OCI-LY7 (cell line): ENCODE data around the gene EGFL8. TPM values are rescaled to one million over a fixed set of nuclear protein-coding genes. Genes with fewer than 3 reads are reported as not detected.

Experiments used
- BruUV-seq: library from RNA; stranded (reverse); fragments of 400-500 nt; replicated peaks from 2 replicates; lab custom pipeline; 2021; lab: Mats Ljungman, UMichigan
- CTCF ChIA-PET: fragments of 300-600 bp; sonication (Branson Sonifier 250); formaldehyde crosslinking; loops from one replicate; lab custom pipeline; 2022; ENCODE audit warnings: antibody characterized with exemption; ENCODE audit not compliant: unreplicated experiment; lab: Charles Lee
- POLR2A ChIA-PET: fragments of 300-600 bp; sonication (Branson Sonifier 250); formaldehyde crosslinking; loops from one replicate; lab custom pipeline; 2022; ENCODE audit warnings: antibody characterized with exemption; lab: Charles Lee
- DNase-seq: peaks from one replicate; pipeline ENCODE4 v3.0.0-alpha.2; 2015; ENCODE audit warnings: low spot score
- H2AFZ ChIP-seq: fragments of 200-600 bp; sonication (generic), shearing (Covaris generic); 2 replicates; pipeline ENCODE4 v1.6.1; 2014; ENCODE audit warnings: mild to moderate bottlenecking, antibody characterized with exemption, low read length, moderate library complexity
- H3K27ac ChIP-seq: fragments of 200-600 bp; sonication (generic); 2 replicates; pipeline ENCODE4 v1.5.1; 2014; ENCODE audit warnings: mixed run types, low read depth, mild to moderate bottlenecking, moderate library complexity, low read length, inconsistent platforms; ENCODE audit not compliant: poor library complexity, severe bottlenecking
- H3K36me3 ChIP-seq: fragments of 200-600 bp; sonication (generic); 2 replicates; pipeline ENCODE4 v1.6.1; 2014; ENCODE audit warnings: mild to moderate bottlenecking, antibody characterized with exemption, low read length, moderate library complexity, mixed read lengths; ENCODE audit not compliant: insufficient read depth
- H3K4me1 ChIP-seq: fragments of 200-600 bp; sonication (generic); 2 replicates; pipeline ENCODE4 v1.5.1; 2014; ENCODE audit warnings: mild to moderate bottlenecking, low read length; ENCODE audit not compliant: insufficient read depth, poor library complexity, severe bottlenecking
- H3K4me2 ChIP-seq: fragments of 200-600 bp; sonication (generic); 2 replicates; pipeline ENCODE4 v1.6.1; 2014; ENCODE audit warnings: mild to moderate bottlenecking, low read length
- H3K4me3 ChIP-seq: fragments of 200-600 bp; sonication (generic); 2 replicates; pipeline ENCODE4 v1.5.1; 2014; ENCODE audit warnings: mild to moderate bottlenecking, low read depth, low read length; ENCODE audit not compliant: poor library complexity, severe bottlenecking
- H3K79me2 ChIP-seq: fragments of 200-600 bp; sonication (generic); 2 replicates; pipeline ENCODE4 v1.6.1; 2016; ENCODE audit warnings: low read depth, mild to moderate bottlenecking, low read length, moderate library complexity, mixed read lengths; ENCODE audit not compliant: insufficient read depth
- H3K9me2 ChIP-seq: fragments of 200-600 bp; sonication (generic); 2 replicates; pipeline ENCODE4 v1.6.1; 2016; ENCODE audit warnings: mild to moderate bottlenecking, low read length, mixed read lengths; ENCODE audit not compliant: insufficient read depth
- H3K9me3 ChIP-seq: fragments of 200-600 bp; sonication (generic); 2 replicates; pipeline ENCODE4 v1.6.1; 2014; ENCODE audit warnings: mild to moderate bottlenecking, mixed run types, low read length, mixed read lengths
- H4K20me1 ChIP-seq: fragments of 200-600 bp; sonication (generic); 2 replicates; pipeline ENCODE4 v1.6.1; 2014; ENCODE audit warnings: mild to moderate bottlenecking, antibody characterized with exemption, low read length, moderate library complexity, mixed read lengths; ENCODE audit not compliant: insufficient read depth
- EZH2phosphoT487 ChIP-seq: fragments of 200-600 bp; sonication (generic); IDR thresholded peaks from 2 replicates; pipeline ENCODE4 v1.6.1; 2018; ENCODE audit warnings: low read depth, borderline replicate concordance, mild to moderate bottlenecking, mixed run types, antibody characterized with exemption, low read length, moderate library complexity, mixed read lengths
- intact Hi-C: fragments of 100-400 bp; cut with micrococcal nuclease; formaldehyde crosslinking; loops from one replicate; pipeline ENCODE4 v1.10.0; 2022; ENCODE audit not compliant: unreplicated experiment
- total RNA-seq, 2 experiments: library from RNA; depleted of rRNA in 1 of 2; stranded (reverse); fragments of >200 nt in 1 of 2; shearing (Covaris generic) in 1 of 2; gene quantifications; 2 replicates each; pipeline ENCODE4 v1.2.3, GENCODE V29; 2014 to 2022
- TF ChIP-seq, protein P1 (sequence below): fragments of 200-600 bp; sonication (generic); conservative IDR thresholded peaks from 2 replicates; pipeline ENCODE4 v1.5.1; 2014; ENCODE audit warnings: mild to moderate bottlenecking, antibody characterized with exemption, low read length, moderate library complexity, mixed read lengths

The EGFL8 gene
- total RNA-seq, 2 experiments from 2014 or later, result 7.4 to 21.6 TPM

DNA sequence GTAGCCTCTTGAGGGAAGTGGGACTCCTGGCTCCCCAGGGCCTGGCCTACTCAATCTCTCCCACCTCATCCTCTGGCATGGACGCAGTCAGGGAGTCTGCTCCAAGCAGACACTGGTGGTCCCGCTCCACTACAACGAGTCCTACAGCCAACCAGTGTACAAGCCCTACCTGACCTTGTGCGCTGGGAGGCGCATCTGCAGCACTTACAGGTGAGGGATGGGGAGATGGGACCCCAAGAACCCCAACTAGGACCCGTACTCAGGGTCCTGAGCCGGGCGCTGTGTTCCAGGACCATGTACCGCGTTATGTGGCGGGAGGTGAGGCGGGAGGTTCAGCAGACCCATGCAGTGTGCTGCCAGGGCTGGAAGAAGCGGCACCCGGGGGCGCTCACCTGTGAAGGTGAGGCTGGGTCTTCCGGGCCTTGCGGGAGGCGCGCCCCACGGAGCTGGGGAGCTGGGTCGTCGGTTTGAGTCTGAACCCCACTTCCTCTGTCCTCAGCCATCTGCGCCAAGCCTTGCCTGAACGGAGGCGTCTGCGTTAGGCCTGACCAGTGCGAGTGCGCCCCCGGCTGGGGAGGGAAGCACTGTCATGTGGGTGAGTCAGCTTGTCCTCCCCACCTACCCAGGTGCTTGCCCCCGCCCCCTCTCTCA, 2.1 kb downstream of the EGFL8 start:
- Histone ChIP-seq H3K36me3 (peaks cover 59% of the 10 kb centered on the region), H3K27ac (no peak overlapping the region), H3K4me1 (peaks cover 10% of the 10 kb centered on the region), H3K4me2 (no peak overlapping the region; the same call in 1 of the 2 replicates), H4K20me1 (no peaks in the 10 kb centered on the region), H3K9me2 (no peaks in the 10 kb centered on the region), H3K9me3 (no peaks in the 10 kb centered on the region), H3K79me2 (no peaks in the 10 kb centered on the region), H2AFZ (no peak overlapping the region), H3K4me3 (no peak overlapping the region)
- CTCF ChIA-PET, result no interaction called here
- POLR2A ChIA-PET, result no interaction called here
- intact Hi-C loops, result no loop called here
- BruUV-seq, result no TSS peak
- DNase-seq, result no peak
- no peak for TF ChIP-seq EZH2phosphoT487
- TF ChIP-seq, protein P1, sequence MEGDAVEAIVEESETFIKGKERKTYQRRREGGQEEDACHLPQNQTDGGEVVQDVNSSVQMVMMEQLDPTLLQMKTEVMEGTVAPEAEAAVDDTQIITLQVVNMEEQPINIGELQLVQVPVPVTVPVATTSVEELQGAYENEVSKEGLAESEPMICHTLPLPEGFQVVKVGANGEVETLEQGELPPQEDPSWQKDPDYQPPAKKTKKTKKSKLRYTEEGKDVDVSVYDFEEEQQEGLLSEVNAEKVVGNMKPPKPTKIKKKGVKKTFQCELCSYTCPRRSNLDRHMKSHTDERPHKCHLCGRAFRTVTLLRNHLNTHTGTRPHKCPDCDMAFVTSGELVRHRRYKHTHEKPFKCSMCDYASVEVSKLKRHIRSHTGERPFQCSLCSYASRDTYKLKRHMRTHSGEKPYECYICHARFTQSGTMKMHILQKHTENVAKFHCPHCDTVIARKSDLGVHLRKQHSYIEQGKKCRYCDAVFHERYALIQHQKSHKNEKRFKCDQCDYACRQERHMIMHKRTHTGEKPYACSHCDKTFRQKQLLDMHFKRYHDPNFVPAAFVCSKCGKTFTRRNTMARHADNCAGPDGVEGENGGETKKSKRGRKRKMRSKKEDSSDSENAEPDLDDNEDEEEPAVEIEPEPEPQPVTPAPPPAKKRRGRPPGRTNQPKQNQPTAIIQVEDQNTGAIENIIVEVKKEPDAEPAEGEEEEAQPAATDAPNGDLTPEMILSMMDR, result peak; percentile 41

DNA sequence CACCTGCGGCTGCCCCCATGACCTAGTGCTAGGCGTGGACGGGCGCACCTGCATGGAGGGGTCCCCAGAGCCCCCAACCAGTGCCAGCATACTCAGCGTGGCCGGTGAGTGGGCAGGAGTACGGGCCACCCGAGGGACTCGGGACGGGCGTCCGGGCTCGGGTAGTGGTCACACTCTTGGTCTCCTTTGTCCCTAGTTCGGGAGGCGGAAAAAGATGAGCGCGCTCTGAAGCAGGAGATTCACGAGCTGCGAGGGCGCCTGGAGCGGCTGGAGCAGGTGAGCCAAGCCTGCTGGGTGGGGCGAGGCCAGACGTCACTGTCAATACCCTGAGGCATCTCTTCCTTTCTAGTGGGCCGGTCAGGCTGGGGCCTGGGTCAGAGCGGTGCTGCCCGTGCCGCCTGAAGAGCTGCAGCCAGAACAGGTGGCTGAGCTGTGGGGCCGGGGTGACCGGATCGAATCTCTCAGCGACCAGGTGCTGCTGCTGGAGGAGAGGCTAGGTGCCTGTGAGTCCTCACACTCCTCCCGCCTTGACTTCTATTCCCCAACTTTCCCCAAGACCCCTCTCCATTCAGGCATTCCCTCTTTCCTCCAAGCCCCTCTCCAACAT, 2.9 kb downstream of the EGFL8 start:
- Histone ChIP-seq H3K4me3 (no peak overlapping the region), H3K27ac (no peak overlapping the region), H4K20me1 (no peaks in the 10 kb centered on the region), H3K36me3 (peaks cover 56% of the 10 kb centered on the region), H2AFZ (no peak overlapping the region), H3K4me2 (no peak overlapping the region), H3K79me2 (no peaks in the 10 kb centered on the region), H3K9me3 (no peaks in the 10 kb centered on the region), H3K9me2 (no peaks in the 10 kb centered on the region), H3K4me1 (peaks cover 10% of the 10 kb centered on the region)
- no peak for DNase-seq
- POLR2A ChIA-PET, result no interaction called here
- CTCF ChIA-PET, result no interaction called here
- TF ChIP-seq, protein P1, result no peak
- TF ChIP-seq EZH2phosphoT487, result no peak
- no TSS peak for BruUV-seq
- intact Hi-C loops, result no loop called here

DNA sequence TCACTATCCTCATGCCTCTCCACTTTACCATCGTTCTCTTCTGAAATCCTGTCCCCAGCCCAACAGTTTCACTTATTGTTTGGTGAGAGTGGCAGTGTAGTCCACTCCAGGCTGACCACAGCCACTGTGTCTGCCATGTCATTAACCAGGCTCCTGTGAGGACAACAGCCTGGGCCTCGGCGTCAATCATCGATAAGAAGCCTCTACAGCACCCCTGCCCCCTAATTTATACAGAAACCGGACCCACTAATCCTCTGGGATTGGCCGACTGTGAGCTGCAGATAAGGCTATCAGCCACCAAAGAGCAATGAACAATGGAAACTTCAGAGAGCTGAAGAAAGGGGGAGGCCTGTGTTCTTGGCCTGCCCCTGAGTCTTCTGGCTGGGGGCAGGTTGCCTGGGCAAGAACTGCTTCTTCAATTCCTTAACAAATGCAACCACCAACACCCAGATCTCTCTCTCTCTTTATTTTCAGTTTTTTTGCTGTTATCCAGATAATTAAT, 3.4 kb downstream of the EGFL8 start:
- ChIA-PET CTCF (no interaction called here), POLR2A (no interaction called here)
- peak overlapping the region; percentile 18; the same call in 1 of the 2 replicates for H3K4me2 ChIP-seq
- BruUV-seq, result TSS peak; percentile 67
- TF ChIP-seq, protein P1, result no peak
- no peak for TF ChIP-seq EZH2phosphoT487
- no peaks in the 10 kb centered on the region for H3K9me2 ChIP-seq
- no peaks in the 10 kb centered on the region for H3K79me2 ChIP-seq
- no peaks in the 10 kb centered on the region for H4K20me1 ChIP-seq
- no peak for DNase-seq
- no peak overlapping the region for H2AFZ ChIP-seq
- intact Hi-C loops, result no loop called here
- H3K9me3 ChIP-seq, result no peaks in the 10 kb centered on the region
- H3K27ac ChIP-seq, result peak overlapping the region; percentile 28
- peaks cover 11% of the 10 kb centered on the region for H3K4me1 ChIP-seq
- no peak overlapping the region for H3K4me3 ChIP-seq
- peaks cover 51% of the 10 kb centered on the region for H3K36me3 ChIP-seq
